Stimulated activated CD8-positive, alpha-beta memory T cell treated with anti-CD3 and anti-CD28 coated beads, Interleukin-15, amount 100 ng/mL, for 1 hour (primary cell): ENCODE results near the gene FAM228A.
"Not testable (repeated sequence)": the region's sequence is repeated elsewhere in the genome, so short reads cannot be mapped to it uniquely, and the experiment has no call there.

Source experiments
- DNase-seq: peaks from one replicate; pipeline ENCODE4 v3.0.0-alpha.2; 2020; ENCODE audit warnings: low read depth

Gene FAM228A

DNA sequence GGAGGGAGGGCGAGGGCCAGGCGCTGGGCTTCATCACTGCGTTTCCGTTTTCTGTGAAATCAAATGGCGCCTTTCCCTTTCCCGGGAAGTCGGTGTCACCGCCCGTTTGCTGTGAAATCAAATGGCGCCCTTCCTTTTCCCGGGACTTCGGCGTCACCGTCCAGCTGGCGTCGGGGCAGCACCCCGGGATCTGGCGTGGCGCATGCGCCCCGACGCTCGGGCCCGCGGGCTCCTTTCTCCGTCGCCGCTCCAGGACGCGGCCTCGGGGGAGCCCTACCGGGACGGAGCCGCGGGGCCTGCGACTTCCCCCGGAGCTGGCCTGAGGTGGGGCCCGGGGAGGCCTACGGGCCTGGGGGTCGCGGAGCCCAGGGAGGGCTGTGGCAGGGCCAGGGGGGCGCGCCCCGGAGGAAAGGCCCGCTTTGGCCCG is at the start of gene FAM228A:
Gene FAM228A (plus strand): TSS at position 203 of the 427 bp plus-strand sequence. CDS start 428 bp downstream, outside the sequence.
- DNase-seq, result no peak

DNA sequence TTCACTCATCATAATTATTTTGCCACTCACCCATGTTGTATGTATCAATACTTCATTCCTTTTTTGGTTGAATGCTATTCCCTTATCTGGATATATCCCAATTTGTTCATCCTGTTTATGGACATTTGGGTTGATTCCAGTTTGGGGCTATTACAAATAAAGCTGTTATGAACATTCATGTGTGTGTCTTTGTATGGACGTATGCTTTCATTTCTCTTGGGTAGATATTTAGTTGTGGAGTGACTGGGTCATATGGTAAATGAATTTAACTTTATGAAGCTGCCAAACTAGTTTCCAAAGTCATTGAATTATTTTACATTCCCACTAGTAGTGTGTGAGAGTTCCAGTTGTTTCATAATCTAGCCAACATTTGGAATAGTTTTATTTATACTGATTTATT is 48.9 kb upstream of the FAM228A start:
- no peak for DNase-seq

DNA sequence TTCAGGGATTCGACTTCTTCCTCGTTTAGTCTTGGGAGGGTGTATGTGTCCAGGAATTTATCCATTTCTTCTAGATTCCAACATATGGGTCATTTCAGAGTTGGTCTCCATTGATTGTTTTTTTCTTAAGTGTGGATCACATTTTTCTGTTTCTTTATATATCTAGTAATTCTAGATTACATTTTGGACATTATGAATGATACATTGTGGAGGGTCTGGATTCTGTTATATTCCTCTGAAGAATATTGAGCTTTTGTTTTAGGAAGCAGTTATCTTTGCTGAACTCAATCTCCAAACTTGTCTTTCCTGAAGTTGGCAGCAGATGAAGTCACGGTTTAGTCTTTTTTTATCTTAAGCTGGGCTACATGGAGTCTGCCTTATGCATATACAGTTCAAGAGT is 42.3 kb upstream of the FAM228A start:
- DNase-seq, result no peak

DNA sequence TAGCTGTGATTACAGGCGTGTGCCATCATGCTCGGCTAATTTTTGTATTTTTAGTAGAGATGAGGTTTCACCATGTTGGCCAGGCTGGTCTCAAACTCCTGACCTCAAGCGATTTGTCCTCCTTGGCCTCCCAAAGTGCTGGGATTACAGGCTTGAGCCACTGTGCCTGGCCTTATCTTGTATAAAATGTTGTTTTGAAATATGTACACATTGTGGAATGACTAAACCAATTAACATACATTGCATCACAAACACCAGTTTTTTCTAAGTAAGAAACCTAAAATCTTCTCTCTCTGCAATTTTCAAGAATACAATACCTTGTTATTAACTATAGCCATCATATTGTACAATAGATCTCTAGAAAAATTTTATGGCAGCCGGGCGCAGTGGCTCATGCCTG is 34.5 kb upstream of the FAM228A start:
- not testable (repeated sequence) for DNase-seq

DNA sequence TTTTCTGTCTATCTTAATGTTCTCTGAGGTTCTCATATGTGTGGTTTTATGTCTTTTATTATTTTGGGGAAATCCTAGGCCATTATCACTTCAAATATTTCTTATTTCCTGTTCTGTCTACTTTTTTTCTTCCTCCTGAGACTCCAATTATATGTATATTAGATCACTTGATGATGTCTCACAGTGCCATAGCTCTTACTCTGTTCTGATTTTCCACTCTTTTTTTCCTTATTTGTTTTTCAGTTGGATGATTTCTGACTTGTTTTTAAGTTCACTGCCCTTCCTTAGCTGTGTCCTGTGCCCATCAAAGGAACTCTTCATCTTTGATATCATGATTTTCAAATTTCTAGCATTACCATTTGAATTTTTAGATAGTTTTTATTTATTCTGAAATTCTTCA is 27.5 kb upstream of the FAM228A start:
- no peak for DNase-seq

DNA sequence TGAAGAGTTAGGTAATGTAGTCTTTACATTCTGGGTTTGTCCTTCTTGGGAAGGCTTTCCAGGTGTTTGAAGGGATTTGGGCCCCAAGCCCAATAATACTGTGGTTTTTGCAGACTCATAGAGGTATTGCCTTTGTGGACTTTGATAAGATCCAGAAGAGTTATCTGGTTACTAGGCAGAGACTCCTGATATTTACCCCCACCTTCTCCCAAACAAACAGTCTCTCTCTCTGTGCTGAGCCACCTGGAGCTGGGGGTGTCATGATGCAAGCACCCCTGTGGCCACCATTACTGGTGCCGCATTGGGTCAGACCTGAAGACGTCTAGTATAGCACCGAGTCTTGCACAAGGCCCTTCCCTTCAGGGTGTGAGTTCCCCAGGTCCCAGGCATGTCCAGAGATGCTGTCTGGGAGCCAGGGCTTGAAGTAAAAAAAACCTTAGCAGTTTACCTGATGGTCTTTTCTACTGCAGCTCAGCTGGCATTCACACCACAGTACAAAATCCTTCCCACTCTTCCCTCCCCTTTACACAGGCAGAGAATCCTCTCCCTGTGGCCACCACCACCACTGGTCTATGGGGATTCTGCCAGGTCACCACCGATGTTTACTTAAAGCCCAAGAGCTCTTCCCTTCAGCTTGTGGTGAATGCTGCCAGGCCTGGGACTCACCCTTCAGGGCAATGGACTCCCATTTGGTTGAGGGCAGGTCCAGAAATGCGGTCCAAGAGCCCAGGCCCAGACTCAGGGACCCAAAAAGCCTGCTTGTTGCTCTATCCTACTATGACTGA is 22.2 kb upstream of the FAM228A start:
- no peak for DNase-seq

DNA sequence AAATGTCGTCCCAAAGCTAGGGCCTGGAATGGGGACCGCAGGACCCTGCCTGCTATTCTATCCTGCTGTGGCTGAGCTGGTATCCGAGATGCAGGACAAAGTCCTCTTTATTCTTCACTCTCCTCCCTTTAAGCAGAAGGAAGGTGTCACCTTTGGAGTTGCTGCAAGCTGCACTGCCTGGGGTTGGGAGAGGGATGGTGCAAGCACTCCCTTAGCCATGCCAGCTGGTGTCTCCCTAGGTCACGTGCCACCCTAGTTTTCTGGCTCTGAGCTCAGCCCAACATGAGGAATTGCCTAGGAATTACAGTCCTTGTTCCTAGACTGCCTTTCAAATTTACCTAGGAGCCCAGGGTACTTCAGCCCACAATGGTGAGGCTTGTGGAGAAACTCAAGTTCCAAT is 21.4 kb upstream of the FAM228A start:
- no peak for DNase-seq

DNA sequence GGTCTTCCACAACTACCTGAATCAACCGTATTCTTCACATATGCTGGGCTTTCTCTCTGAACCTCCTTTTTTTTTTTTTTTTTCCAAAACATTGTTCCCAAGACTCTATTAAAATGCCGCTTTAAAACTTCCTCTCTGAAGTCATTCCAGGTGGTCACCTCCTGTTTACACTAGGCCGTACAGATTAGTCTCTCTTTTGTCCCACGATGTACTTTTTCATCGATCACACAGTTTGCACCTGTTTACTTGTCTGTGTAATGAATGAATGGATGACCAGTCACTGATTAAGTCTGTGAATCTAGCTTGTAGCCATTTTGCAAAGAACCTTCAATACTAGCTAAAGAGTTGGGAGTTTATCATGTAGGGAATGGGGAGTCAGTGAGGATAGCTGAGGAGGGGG is 16.7 kb upstream of the FAM228A start:
- DNase-seq, result no peak

DNA sequence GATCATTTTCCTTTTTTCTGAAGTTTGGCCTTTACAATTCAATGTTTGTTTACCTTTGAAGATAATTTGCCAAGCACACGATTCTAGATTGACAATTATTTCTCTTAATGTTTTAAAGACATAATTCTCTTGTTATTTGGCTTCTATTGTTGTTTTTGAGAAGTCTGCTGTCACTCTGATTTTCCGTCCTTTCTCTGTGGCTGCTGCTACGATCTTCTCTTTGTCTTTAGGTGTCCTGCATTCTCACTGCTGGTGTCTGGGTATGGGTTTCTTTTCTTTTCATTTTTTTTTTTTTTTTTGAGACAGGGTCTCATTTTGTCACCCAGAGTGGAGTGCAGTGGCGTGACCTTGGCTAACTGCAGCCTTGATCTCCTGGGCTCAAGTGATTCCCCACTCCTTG is 15.1 kb upstream of the FAM228A start:
- no peak for DNase-seq

DNA sequence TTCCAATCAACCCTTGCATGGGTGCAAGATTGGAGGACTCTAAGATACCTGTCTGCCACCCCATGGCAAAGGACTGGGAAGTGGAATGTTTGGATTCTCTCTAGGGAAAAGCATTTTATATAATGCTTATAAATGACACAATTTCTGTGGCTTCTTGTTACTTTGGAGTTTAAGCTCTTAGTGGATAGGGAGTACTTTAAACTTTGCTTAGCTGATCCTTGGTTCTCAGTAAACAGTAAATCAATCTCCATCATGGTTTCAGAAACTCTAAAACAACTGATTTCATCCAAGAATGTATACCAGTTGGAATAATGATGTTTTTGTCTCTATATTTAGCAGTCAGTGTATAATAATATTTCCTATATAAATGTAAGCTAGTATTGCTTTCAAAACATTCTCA is 14.1 kb upstream of the FAM228A start:
- no peak for DNase-seq

DNA sequence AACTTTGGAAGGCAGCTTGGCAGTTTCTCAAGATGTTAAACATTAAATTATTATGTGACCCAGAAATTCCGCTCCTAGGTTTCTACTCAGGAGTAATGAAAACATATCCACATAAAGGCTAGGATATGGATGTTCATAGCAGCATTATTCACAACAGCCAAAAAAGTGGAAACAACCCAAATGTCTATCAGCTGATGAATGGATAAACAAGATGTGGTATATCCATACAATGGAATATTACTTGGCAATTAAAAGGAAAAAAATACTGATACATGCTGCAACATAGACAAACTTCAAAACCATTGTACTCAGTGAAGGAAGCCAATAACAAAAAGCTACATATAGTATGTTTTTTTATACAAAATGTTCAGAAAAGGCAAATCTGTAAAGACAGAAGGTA is 12.4 kb upstream of the FAM228A start:
- no peak for DNase-seq

DNA sequence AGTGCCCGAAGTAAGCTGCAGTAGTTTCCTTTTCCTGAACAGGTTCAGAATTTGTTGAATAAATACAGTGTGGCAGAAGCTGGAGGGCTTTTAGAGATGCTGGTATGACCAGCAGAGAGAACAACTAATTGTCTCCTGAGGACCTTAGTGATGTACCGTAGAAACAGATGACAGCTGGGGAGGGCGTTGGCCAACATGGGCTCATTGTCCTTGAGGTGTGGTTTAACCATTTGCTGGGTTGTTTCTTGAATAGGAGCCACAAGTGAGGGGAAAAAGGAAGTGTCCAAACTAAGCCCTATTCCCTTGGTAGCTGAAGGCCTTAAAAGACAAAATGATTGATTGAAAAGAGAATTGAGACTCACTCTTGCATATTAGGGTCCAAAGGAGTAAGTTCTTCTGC is 11.7 kb upstream of the FAM228A start:
- DNase-seq, result no peak

DNA sequence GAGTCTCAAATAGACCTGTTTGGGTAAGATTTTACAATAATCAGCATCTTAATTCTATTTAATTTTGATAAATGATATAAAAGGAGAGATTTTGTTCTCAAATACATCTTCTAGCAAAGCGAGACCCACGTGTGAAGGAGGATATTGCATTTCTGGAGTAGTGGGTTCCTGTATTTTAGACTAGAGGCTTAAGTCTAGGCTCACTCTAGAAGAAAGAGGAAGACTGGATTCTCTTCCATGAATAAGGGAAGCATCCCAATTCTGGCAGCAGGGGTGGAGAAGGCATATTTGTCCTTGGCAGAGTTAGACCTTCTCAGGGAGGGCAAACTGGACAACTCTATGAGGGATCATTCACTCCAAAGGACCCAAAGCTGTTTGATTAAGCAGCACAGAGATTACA is 11.3 kb upstream of the FAM228A start:
- DNase-seq, result no peak

DNA sequence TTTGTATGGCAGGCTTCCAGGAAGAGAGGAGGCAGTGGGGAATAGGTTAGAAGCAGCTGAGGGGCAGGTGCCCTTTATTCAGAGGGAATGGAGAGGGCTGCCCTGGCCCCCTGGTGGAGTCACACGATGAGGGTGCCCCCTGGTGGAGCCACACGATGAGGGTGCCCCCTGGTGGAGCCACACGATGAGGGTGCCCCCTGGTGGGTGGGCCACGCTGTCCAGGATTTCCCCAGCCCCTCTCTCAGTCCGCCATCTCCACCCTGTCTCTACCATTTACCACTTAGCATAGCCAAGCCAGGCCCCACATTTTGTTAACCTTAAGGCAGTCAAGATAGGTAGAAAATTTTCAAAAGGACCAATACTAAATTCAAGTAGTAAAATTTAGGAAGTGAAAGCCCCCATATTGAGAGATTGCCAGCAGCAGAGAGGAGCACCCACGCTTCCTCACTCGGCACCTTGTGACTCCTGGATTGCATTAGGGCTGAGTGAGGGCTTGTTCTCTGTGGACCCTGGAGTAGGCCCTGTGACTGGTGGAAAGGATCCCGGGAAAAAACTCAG is 10.4 kb upstream of the FAM228A start:
- DNase-seq, result peak; percentile 2

DNA sequence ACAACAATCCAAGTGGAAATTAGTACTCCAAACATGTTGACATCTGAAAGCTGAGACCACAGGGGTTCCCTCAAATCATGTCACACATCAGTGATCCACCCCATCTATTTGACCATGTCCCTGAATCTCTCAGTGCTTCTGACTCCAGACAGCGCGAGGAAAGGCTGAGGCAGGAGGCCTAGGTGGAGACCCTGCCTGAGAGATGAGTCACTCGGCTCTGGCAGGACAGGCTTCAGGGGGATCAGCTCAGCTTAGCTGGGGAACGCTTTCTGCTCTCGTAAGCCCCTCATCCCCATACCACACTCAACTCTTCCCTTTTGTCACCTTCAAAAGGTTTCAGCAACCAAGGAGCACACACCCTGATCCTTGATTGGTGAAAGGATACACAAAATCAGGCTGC is 5.8 kb upstream of the FAM228A start:
- DNase-seq, result no peak

DNA sequence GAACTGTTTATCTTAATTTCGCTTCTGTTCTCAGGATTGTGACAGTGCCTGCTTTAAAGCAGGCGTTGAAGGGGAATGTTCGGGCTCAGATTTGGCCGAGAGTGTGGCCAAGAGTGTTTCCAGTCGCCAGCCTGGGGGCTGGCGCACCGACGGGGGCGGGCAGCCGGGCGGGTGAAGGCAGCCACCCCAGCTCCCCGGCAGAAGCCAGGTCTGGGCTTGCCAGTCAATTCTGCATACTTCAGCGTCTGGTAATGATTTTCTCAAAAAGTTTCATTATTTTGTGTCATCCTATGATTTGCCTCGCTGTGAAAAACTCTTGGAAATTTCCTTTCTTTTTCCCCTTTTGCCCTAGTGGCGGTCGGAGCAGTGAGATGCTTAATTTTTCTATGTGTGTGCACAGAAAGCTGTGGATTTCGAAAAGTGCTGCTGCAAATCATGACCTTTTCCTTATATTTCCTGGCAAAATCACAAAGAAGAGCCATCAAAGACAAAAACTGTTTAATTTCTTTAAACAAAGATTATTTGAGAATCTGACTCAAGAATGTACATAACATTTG is 856 bp downstream of the FAM228A start:
- DNase-seq, result no peak

DNA sequence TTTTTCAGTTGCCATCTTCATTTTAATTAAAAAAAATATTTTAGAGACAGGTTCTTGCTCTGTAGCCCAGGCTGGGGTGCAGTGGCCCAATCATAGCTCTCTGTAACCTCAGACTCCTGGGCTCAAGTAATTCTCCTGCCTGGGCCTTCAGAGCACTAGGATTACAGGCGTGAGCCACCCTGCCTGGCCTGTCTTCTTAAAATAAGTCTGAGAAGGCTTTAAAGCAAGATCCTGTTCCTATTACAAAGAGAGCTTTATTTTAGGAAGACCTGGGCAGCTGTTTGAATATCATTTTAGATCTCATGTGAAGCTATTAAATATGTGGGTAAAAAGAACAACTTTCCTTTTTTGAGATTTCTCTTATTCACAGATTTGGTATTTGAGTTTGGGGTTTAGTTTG is 1.5 kb downstream of the FAM228A start:
- no peak for DNase-seq

DNA sequence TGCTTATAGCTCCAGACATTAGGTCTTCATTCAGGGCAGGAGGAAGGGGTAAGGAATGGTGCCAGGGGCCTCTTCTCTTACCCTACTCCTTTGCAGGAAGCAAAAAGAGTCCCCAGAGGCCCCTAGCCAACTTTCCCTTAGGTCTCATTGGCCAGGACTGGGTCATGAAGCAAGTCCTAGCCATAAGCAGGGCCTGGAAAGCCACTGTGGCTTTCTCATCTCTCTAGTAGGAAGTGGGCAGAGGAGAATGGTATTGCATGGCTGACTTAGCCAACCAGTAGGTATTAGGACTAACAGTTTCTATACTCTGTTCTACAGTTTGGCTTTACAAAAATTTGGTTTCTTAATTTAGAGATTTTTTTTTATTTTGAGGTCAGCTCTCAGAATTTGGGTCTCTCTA is 4.8 kb downstream of the FAM228A start:
- no peak for DNase-seq

DNA sequence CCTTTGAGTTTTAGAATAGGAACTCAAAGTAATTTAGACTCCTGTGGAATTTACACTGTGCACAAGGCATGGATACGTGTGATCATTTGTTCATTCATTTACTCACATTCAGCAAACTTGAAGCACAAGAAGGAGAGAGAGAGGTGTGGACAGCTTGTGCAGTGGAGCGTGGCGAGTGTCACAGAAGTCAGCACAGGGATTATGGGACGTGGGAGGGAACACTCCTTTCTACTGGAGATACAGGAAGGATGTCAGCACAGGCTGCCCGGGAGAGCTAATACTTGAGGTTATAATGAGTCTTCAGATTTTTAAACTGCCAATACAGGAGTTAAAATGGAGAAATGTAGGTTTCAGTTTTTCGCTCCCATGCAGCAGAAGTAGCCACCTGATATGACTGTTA is 7.0 kb downstream of the FAM228A start:
- DNase-seq, result no peak

DNA sequence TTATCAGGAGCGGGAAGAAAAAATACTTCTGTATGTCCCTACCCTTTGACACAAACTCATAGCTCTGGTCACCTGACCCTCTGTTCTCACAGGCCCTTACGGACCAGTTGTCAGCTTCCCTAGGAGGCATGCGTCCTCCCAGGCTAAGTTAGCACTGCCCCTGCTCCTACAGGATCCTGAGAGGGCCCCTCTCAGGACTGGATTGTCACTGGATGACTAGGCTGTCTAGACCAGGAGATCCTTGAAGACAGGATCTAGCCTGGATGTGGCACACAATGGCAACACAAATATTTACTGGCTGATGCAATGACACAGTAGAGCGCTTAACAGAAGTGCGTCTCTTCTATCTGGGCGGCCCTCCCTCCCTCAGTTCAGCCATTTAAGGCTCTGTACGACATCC is 7.7 kb downstream of the FAM228A start:
- DNase-seq, result no peak

DNA sequence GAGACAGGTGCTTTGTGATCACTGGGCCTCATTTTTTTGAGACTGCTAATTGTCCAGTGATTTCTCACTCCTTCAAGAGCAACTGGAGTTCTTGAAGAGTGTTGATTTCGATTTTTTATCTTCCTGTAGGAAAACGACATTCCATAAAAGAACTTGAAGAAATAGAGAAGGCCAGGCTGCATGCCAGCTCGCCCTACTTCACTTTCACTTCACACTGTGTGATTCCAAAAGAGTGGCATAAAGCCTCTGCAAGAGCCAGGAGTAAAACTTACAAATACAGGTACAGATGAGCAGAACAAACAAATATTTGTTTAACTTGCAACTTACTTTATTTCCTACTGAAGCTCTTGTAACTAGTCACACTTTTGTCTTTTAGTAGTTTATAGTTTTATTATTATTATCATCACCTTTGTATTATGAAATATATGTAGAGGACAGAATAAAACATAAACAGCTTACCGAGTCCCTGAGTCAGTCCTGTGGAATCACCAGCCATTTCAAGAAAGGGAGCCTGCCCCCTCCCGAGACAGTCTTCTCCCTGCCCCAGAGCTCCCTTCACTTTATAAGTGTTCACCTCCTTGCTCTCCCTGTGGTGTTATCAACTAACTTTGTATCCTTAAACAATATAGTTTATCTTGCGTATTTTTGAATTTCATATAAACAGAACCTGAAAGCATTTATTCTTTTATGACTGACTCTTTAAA is 8.7 kb downstream of the FAM228A start:
- no peak for DNase-seq

DNA sequence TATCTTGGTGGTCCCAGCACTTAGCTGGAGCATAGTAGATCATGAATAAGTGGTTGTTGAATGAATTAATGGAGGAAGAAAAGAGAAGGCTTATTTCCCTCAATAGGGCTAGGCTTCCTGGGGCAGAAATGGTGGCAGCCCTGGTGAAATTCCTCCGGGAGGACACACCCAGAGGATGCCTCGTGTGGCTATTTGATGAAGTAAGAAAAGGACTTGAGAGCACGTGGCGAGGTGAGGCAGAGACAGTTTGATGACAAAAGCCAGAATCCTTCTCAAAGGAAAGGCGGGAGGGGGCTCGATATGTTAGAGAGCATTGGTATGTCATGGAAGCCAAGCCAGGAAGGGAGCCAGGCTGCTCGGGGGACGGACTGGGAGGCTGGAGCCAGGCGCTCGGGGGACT is 14.7 kb downstream of the FAM228A start:
- DNase-seq, result no peak

DNA sequence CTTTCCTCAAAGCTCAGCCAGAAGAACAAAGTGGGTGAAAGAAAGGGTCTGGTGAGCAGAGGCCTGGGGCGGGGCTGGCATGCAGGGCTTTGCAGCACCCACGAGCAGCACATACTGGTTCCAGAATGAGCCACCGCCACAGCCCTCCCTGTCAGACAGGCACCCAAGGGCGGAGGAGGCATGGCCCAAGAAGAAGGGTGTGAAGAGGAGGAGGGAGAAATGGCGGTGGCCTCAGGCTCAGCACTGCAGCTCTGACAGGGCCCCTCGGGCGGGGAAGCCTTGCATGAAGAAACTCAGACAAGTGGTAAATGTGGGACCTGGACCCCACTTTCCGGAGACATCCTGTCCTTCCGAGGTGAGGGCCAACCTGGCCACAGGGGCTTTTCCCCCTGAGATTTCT is 15.7 kb downstream of the FAM228A start:
- no peak for DNase-seq
